ENCODE measurements around the gene IQCM.
"Not testable (repeated sequence)": the region's sequence is repeated elsewhere in the genome, so short reads cannot be mapped to it uniquely, and the experiment has no call there.

Gene IQCM

GRCh38 chr4:149468669-149469068 lies 347.0 kb downstream of the IQCM start:
- DNase-seq (ENCODE audit: low read depth), result not testable (repeated sequence)

DNA sequence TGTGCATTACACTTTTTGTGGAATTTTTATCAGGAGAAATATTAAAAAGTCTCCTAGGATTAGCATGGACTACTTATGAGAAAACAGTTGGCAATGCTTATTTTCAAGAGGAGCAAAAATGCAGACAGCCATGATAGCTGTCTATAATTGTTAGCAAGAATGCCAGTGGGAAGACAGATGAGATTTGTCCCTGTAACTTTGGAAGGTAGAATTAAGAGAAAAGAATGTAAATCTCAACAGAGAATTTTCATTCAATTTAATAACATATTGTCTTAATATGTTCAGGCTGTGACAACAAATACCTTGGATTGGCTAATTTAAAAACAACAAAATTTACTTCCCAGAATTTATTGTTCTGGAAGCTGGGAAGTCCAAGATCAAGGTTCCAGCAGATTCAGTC lies 349.2 kb downstream of the IQCM start:
- no peak for DNase-seq (ENCODE audit: low read depth)

- no peak for DNase-seq (ENCODE audit: low read depth)
Observed at GRCh38 chr4:149465955-149466354, 349.7 kb downstream of the IQCM start.

GRCh38 chr4:149443537-149443936 lies 372.1 kb downstream of the IQCM start:
- DNase-seq (ENCODE audit: low read depth), result no peak

- DNase-seq (ENCODE audit: low read depth), result no peak
Observed at GRCh38 chr4:149441338-149441737, 374.3 kb downstream of the IQCM start.

- DNase-seq (ENCODE audit: low read depth), result no peak
Observed at GRCh38 chr4:149426461-149426860, 389.2 kb downstream of the IQCM start.

- no peak for DNase-seq (ENCODE audit: low read depth)
Observed at GRCh38 chr4:149409555-149409962, 406.1 kb downstream of the IQCM start.

DNA sequence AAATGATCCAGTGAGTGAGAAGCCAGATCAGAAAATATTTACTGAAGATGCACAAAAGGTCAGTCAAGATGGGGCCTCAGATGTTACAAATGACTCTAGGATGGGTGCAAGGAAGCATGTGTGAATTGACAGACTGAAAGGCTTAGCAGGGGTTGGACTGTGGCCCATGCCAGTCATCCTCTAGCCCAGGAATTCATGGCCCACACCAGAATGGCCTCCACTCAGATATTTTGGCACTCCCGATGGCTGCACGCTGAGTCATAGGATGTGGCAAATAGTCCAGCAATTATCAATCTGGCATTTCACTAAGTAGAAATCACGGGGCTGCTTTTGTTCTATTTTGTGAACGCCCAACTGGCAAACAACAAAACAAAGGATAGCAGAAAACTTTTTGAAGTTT lies 406.5 kb downstream of the IQCM start:
- DNase-seq (ENCODE audit: low read depth), result no peak

- no peak for DNase-seq (ENCODE audit: low read depth)
Observed at GRCh38 chr4:149404143-149404542, 411.5 kb downstream of the IQCM start.

DNA sequence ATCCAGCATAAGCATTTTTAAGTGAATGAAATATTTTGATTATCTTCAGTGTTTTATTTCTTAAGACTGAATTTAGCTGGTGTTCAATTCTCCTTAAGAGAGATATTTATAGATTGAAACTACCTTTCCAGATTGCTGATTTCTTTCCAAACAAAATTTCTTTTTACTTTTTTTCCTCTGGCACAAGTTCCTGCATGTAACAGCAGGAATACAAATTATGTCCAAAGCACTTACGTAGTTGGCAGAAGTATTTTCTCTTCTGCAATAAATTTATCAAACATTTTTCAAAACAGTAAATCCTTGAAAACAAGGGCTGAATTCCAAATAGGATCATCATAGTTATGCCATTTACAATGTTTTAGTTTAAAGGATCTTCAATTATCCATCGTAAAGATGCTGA lies 412.6 kb downstream of the IQCM start:
- no peak for DNase-seq (ENCODE audit: low read depth)

DNA sequence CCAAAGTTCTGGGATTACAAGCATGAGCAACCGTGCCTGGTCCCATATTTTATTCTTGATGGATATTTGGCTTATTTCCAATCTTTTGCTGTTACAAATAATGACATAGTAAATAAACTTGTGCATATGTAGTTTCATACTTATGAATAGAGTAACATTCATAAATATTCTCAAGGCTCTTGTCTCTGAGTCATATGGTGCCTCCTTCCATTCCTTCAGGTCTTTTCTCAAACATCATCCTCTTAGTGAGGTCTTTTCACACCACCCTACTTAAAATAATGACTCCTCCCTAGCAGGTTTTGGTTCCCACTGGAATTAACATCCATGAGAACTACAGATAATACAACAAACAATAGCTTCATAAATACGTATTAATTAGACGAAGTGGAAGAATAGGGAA lies 416.6 kb downstream of the IQCM start:
- no peak for DNase-seq (ENCODE audit: low read depth)

- DNase-seq (ENCODE audit: low read depth), result no peak
Observed at GRCh38 chr4:149370785-149371420, 444.7 kb downstream of the IQCM start.

- no peak for DNase-seq (ENCODE audit: low read depth)
Observed at GRCh38 chr4:149370002-149370401, 445.6 kb downstream of the IQCM start.

GRCh38 chr4:149353241-149353640 lies 462.4 kb downstream of the IQCM start:
- no peak for DNase-seq (ENCODE audit: low read depth)

- no peak for DNase-seq (ENCODE audit: low read depth)
Observed at GRCh38 chr4:149349541-149349940, 466.1 kb downstream of the IQCM start.

- no peak for DNase-seq (ENCODE audit: low read depth)
Observed at GRCh38 chr4:149347139-149347538, 468.5 kb downstream of the IQCM start.

- DNase-seq (ENCODE audit: low read depth), result no peak
Observed at GRCh38 chr4:149345424-149345823, 470.2 kb downstream of the IQCM start.

- DNase-seq (ENCODE audit: low read depth), result no peak
Observed at GRCh38 chr4:149344436-149344835, 471.2 kb downstream of the IQCM start.

DNA sequence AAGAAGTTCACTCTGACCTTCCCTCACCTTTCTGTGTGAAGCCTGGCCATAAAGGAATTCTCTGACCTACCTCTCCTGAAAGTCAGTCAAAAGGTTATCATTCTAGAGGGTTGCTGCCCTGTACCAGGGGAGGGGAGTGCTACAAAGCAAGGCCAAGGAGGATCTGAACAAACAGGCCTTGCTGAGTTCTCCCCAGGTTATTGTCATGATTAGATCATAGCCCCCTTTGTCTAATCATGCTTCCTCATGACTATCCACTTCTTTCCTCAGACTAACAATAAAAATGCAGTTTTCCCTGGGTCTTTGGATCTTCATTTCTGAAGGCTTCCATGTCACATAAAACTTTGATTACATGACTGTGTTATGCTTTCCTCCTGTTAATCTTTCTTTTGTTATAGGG lies 472.0 kb downstream of the IQCM start:
- DNase-seq (ENCODE audit: low read depth), result no peak

- DNase-seq (ENCODE audit: low read depth), result not testable (repeated sequence)
Observed at GRCh38 chr4:149341117-149341516, 474.5 kb downstream of the IQCM start.

DNA sequence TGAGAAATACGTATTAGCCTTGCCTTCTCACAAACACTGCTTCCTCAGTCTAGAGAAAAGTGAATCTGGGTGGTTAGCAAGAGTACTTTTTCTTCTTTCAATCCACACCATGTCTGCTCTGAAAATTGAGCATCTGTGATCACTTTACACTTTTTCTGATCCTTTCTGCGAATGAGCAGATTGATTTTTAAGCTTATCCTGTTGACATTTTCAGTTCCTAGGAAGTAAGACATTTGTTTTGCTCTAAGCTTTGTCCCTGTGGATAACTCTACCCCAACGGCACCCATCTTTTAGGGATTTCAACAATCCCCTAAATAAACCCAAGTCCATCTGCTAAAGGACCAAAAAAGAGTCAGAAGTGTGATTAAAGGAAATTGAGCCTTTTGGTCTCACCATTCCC lies 487.5 kb downstream of the IQCM start:
- no peak for DNase-seq (ENCODE audit: low read depth)

DNA sequence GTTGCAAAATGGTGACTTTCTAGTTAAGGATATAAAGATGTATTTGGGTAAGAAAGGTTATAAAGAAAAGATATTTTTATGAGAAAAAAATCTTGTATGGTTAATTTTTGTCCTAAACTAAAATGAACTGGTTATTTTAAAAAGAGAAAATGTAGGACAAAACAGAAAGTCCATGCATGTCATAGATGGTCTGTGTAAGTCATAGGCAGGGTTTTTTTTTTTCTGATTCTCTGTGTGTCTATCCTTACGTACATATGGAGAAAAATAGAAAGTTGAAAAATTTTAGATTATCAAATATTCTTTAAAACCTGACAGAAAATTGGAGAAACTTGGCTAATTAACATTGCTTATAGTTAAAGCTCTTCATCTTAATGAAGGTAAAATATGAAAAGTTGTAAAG lies 493.4 kb downstream of the IQCM start:
- no peak for DNase-seq (ENCODE audit: low read depth)

GRCh38 chr4:149321438-149321837 lies 494.2 kb downstream of the IQCM start:
- no peak for DNase-seq (ENCODE audit: low read depth)

- DNase-seq (ENCODE audit: low read depth), result no peak
Observed at GRCh38 chr4:149311076-149311475, 504.6 kb downstream of the IQCM start.

DNA sequence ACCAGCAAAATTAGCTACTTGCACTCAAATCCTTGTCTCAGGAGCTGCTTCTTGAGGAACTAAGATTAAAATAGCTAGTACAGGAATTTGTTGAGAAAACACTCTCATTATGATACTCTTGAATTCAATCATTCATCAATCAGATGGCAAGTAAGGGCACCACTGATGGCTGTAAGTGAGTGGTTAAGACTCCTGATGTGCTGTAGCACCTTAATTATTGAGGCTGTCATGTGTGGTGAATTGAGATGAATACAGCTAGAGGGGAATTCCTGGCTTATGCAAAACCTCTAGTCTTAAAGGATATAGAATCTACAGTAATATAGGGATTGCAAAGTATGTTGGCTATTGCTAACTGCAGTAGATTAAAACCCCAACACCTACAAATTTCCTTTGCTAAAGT lies 509.1 kb downstream of the IQCM start:
- no peak for DNase-seq (ENCODE audit: low read depth)

All from stimulated activated CD8-positive, alpha-beta memory T cell treated with anti-CD3 and anti-CD28 coated beads, Interleukin-15, amount 100 ng/mL, for 1 hour (primary cell).